Karpas-422 (cell line): ENCODE results near the gene PHLDA2. TPM values are rescaled to one million over a fixed set of nuclear protein-coding genes. Genes with fewer than 3 reads are reported as not detected.

Experiments used
- DNase-seq: peaks from one replicate; pipeline ENCODE4 v3.0.0-alpha.2; 2015
- H2AFZ ChIP-seq: fragments of 200-600 bp; sonication (generic); 2 replicates; pipeline ENCODE4 v1.6.1; 2014; ENCODE audit warnings: antibody characterized with exemption, low read length, mixed read lengths
- H3K27ac ChIP-seq: fragments of 200-600 bp; sonication (generic); 2 replicates; pipeline ENCODE4 v1.5.1; 2014; ENCODE audit warnings: mild to moderate bottlenecking, low read length, moderate library complexity
- H3K27me3 ChIP-seq: fragments of 200-600 bp; sonication (generic); 2 replicates; pipeline ENCODE4 v1.6.1; 2014; ENCODE audit warnings: low read length, mixed read lengths
- H3K36me3 ChIP-seq: fragments of 200-600 bp; sonication (generic); 2 replicates; pipeline ENCODE4 v1.6.1; 2014; ENCODE audit warnings: low read length, mixed read lengths; ENCODE audit not compliant: insufficient read depth
- H3K4me1 ChIP-seq: fragments of 200-600 bp; sonication (generic); 2 replicates; pipeline ENCODE4 v1.6.1; 2014; ENCODE audit warnings: mild to moderate bottlenecking, low read length, mixed read lengths
- H3K4me2 ChIP-seq: fragments of 200-600 bp; sonication (generic); 2 replicates; pipeline ENCODE4 v1.6.1; 2014; ENCODE audit warnings: low read length, low read depth, mild to moderate bottlenecking; ENCODE audit not compliant: poor library complexity, severe bottlenecking
- H3K4me3 ChIP-seq: fragments of 200-600 bp; sonication (generic); 2 replicates; pipeline ENCODE4 v1.5.1; 2014; ENCODE audit warnings: mild to moderate bottlenecking, antibody characterized with exemption, low read length, mixed read lengths
- H3K79me2 ChIP-seq: fragments of 200-600 bp; sonication (generic); 2 replicates; pipeline ENCODE4 v1.6.1; 2014; ENCODE audit warnings: mild to moderate bottlenecking, low read length, mixed read lengths
- H3K9ac ChIP-seq: fragments of 200-600 bp; sonication (generic); 2 replicates; pipeline ENCODE4 v1.6.0; 2014; ENCODE audit warnings: low read length
- H3K9me2 ChIP-seq: fragments of 200-600 bp; sonication (generic), shearing (Covaris generic); replicated peaks from 2 replicates; pipeline ENCODE4 v1.6.0; 2014; ENCODE audit warnings: mild to moderate bottlenecking, low read length, moderate library complexity; ENCODE audit not compliant: insufficient read depth
- H3K9me3 ChIP-seq: fragments of 300-700, 200-600 bp; sonication (generic); 2 replicates; pipeline ENCODE4 v1.6.1; 2014; ENCODE audit warnings: low read length, mixed read lengths
- H4K20me1 ChIP-seq: fragments of 200-600 bp; sonication (generic); 2 replicates; pipeline ENCODE4 v1.6.1; 2014; ENCODE audit warnings: mild to moderate bottlenecking, antibody characterized with exemption, low read length, low read depth; ENCODE audit not compliant: insufficient read depth
- total RNA-seq: library from RNA; depleted of rRNA; stranded (reverse); fragments of >200 nt; shearing (Covaris generic); gene quantifications from 2 replicates; pipeline ENCODE4 v1.2.3, GENCODE V29; 2014; ENCODE audit warnings: low replicate concordance

Gene PHLDA2
- total RNA-seq, 1 experiment from 2014 or later, result not detected

DNA sequence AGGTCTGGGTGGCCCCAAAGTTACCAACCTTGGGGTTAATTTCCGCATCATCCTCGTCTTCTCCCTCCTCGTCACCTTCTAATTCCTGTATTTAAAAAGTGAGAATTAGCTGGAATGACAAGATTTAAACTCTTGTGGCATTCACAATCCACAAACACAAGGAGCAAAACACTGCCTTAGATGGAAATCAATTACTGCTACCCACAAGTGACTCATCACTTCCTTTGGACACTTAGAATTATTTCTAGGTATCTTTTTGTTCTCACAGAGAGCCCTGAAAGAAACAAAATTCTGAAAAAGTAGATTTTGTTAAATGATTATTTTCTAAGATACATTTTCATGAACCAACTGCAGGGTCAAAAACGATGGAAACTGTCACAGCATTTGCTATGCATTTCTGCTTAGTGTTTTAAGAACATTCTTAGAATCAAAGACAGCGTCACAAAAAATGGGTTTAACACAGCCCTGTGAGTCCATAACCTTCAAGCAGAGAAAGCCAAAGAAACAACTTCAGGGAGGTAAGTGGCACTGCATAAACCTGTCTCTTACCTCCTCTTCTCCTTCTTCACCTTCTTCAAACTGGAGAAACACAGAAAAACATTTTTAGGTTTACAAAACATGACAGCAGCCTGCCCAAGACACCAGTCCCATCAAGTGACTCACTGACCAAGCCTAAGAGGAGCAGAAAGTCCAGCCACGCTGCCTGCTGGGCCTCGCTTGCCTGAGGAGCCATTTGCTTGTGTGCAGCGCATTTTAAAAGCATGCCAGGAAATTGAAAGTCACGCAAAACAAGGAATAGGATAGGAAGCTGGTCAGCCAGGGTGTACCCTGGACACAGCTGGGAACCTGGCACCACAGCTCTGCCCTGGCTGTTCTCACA, 22.3 kb upstream of the PHLDA2 start:
- H3K4me1 ChIP-seq, result no peaks in the 10 kb centered on the region
- no peaks in the 10 kb centered on the region for H4K20me1 ChIP-seq
- no peaks in the 10 kb centered on the region for H3K27me3 ChIP-seq
- H3K9me3 ChIP-seq, result no peaks in the 10 kb centered on the region
- no peak overlapping the region for H3K4me3 ChIP-seq
- H2AFZ ChIP-seq, result no peak overlapping the region
- H3K9me2 ChIP-seq, result no peaks in the 10 kb centered on the region
- H3K4me2 ChIP-seq, result no peak overlapping the region
- no peak overlapping the region for H3K27ac ChIP-seq
- H3K79me2 ChIP-seq, result peaks cover 8% of the 10 kb centered on the region; the same call in 1 of the 2 replicates
- DNase-seq, result no peak
- H3K9ac ChIP-seq, result no peak overlapping the region
- peaks cover 99% of the 10 kb centered on the region for H3K36me3 ChIP-seq

DNA sequence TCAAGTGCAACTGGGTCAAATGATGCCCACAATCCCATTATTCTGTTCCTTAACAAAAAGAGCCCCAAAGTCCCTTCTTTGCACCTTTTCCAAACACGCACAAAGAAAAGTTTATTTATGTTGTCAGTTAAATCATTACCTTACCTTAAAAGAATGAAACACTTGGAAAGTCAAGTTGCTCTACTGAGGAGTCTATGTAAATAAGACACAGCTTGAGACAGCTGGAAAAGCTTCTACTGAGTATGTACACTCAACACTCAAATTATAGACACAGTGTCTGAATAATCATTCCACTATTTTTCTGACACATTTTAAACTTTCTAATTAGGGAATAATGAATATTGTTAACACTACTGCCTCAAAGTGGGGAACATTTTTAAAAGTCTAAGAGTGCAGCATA, 21.6 kb upstream of the PHLDA2 start:
- H3K9ac ChIP-seq, result no peak overlapping the region
- peaks cover 8% of the 10 kb centered on the region; the same call in 1 of the 2 replicates for H3K79me2 ChIP-seq
- peaks cover 99% of the 10 kb centered on the region for H3K36me3 ChIP-seq
- H3K27me3 ChIP-seq, result no peaks in the 10 kb centered on the region
- H3K27ac ChIP-seq, result no peak overlapping the region
- no peaks in the 10 kb centered on the region for H3K4me1 ChIP-seq
- no peak overlapping the region for H3K4me3 ChIP-seq
- DNase-seq, result no peak
- H2AFZ ChIP-seq, result no peak overlapping the region
- H3K4me2 ChIP-seq, result no peak overlapping the region
- no peaks in the 10 kb centered on the region for H4K20me1 ChIP-seq
- H3K9me2 ChIP-seq, result no peaks in the 10 kb centered on the region
- H3K9me3 ChIP-seq, result no peaks in the 10 kb centered on the region

DNA sequence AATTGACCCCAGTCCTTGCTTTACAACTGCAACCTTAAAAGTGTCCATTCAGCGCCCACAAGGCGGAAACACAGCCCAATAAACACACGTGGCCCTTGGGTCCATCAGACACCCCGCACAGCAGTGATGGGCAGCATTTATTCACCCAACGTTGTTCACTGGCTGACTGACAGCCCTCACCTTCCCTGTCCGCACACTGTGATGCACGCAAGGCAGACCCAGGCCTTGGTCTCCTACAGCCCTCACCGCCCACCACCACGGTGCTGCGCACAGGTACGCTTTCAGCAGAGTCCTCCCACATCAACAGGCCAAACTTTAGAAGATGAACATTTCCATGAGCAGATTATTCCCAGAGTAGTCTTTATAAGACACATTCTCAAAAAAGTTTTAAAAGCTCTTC, 20.7 kb upstream of the PHLDA2 start:
- Histone ChIP-seq H3K9me2 (no peaks in the 10 kb centered on the region), H4K20me1 (no peaks in the 10 kb centered on the region), H3K4me2 (no peak overlapping the region), H3K4me3 (no peak overlapping the region), H3K36me3 (peaks cover 99% of the 10 kb centered on the region), H3K27ac (no peak overlapping the region), H3K4me1 (no peaks in the 10 kb centered on the region), H3K27me3 (no peaks in the 10 kb centered on the region), H3K9me3 (no peaks in the 10 kb centered on the region; the same call in 1 of the 2 replicates), H3K9ac (no peak overlapping the region), H2AFZ (no peak overlapping the region), H3K79me2 (peaks cover 8% of the 10 kb centered on the region; the same call in 1 of the 2 replicates)
- DNase-seq, result no peak

DNA sequence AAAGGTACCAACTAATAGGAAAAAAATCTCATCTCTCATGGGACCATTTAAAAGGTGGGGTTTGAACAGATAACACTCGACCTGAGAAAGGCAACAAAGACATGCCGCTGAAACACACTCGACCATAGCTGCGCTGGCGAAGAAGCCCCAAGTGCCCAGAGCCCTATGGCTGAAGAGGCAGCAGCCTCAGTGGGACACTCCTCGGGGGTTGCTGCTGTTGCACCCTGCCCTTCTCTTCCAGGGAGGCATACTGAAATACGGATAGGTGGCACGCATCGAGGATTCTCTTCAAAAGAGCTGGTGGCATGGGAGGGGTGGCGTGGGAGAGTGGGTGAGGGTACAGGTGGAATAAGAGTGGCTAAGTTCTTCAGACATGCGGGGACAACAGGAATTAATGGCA, 18.5 kb upstream of the PHLDA2 start:
- no peak overlapping the region for H3K4me3 ChIP-seq
- H3K4me1 ChIP-seq, result no peaks in the 10 kb centered on the region
- H3K9me3 ChIP-seq, result peaks cover 5% of the 10 kb centered on the region; the same call in 1 of the 2 replicates
- H3K27me3 ChIP-seq, result no peaks in the 10 kb centered on the region
- no peaks in the 10 kb centered on the region for H3K9me2 ChIP-seq
- DNase-seq, result no peak
- H3K4me2 ChIP-seq, result no peak overlapping the region
- peaks cover 98% of the 10 kb centered on the region for H3K36me3 ChIP-seq
- H3K9ac ChIP-seq, result no peak overlapping the region
- peaks cover 4% of the 10 kb centered on the region; the same call in 1 of the 2 replicates for H3K79me2 ChIP-seq
- no peak overlapping the region for H2AFZ ChIP-seq
- no peak overlapping the region for H3K27ac ChIP-seq
- no peaks in the 10 kb centered on the region for H4K20me1 ChIP-seq

DNA sequence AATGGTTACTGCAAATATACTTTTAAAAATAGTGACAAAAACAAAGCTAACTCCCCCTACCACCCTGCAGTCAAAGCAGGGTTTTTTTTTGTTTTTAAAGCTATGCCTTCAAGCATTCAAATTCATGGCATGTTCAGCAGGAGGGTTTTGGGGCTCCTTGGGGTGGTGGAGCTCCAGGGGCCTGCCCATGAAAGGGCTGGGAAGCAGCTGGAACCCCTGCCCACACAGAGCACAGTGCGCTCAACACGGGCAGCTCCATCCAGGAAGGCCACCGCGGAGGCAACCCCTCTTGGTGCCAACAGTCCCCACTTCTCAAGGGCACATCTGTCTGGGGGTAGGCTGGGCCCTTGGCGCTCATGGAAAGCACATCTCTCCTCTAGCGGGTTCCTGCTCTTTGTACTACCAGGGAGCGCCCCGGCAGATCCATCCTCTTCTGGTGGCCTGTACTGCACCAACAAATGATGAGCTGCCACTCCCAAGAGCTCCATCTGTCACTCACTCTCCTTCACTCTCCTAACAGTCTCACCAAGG, 16.6 kb upstream of the PHLDA2 start:
- Histone ChIP-seq H3K27ac (no peak overlapping the region), H3K4me2 (no peak overlapping the region), H3K4me3 (no peak overlapping the region), H3K36me3 (peaks cover 79% of the 10 kb centered on the region), H4K20me1 (no peaks in the 10 kb centered on the region), H3K9me2 (no peaks in the 10 kb centered on the region), H3K79me2 (peaks cover 4% of the 10 kb centered on the region; the same call in 1 of the 2 replicates), H3K9me3 (peaks cover 5% of the 10 kb centered on the region; the same call in 1 of the 2 replicates), H3K27me3 (no peaks in the 10 kb centered on the region), H3K9ac (no peak overlapping the region), H2AFZ (no peak overlapping the region), H3K4me1 (no peaks in the 10 kb centered on the region)
- no peak for DNase-seq

DNA sequence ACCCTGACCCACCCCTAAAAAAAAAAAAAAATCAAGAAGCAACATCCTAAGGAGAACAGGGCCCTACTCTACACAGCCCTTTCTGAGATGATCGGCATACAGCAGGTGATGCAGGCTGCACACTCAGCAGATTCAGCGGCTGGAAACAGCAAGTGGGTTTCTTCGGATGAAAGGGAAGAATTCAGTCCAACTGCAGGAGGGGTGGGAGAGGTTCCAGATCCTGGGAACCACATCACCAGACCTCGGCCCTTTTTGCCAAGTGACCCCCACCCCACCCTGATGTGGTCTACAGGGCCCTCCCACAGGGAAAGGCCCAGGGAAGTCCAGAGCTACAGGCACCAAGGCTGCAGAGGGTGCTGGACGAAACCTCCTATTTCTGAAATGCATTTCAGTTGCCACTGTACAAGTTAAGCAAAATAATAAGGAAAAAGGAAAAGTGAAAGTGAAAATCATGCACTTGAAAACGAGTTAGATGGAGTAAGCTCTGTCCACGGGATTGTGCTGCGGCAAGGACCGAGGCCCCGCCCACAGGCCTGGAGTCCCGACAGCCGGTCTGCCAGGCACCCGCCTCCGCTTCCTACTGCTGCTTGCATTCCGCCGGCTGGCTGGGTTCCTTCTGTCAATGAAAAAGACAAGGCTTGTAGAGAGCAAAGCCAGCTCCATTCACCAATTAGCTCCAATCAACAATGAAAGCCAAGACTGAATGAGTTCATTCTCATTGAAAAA, 16.0 kb upstream of the PHLDA2 start:
- Histone ChIP-seq H2AFZ (no peak overlapping the region), H3K36me3 (peaks cover 73% of the 10 kb centered on the region), H3K79me2 (peaks cover 4% of the 10 kb centered on the region; the same call in 1 of the 2 replicates), H3K27ac (no peak overlapping the region), H3K9ac (no peak overlapping the region), H3K27me3 (no peaks in the 10 kb centered on the region), H3K9me2 (no peaks in the 10 kb centered on the region), H4K20me1 (no peaks in the 10 kb centered on the region), H3K4me1 (no peaks in the 10 kb centered on the region), H3K4me3 (no peak overlapping the region), H3K9me3 (peaks cover 5% of the 10 kb centered on the region; the same call in 1 of the 2 replicates), H3K4me2 (no peak overlapping the region)
- no peak for DNase-seq

DNA sequence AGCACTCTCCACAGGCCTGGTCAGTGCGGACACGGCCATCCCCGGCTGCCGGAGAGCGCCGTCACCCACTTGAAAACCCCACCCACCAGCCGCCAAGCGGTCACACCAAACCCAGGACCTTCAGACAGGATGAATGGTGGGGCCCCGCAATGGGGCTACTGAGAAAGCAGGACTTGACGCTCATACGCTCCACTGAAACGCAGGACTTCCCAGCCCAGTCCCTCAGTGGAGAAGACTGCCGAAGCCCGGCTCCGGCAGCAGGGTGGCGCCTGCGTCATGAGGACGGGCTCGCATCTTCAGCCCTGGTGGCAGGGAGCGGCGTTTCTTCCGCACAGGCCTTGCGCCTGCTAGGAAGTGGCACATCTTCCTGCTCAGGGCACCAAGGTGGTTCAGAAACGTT, 15.3 kb upstream of the PHLDA2 start:
- no peak overlapping the region for H2AFZ ChIP-seq
- no peaks in the 10 kb centered on the region for H4K20me1 ChIP-seq
- peaks cover 68% of the 10 kb centered on the region for H3K36me3 ChIP-seq
- no peak for DNase-seq
- no peak overlapping the region for H3K27ac ChIP-seq
- H3K79me2 ChIP-seq, result peaks cover 4% of the 10 kb centered on the region; the same call in 1 of the 2 replicates
- H3K4me1 ChIP-seq, result no peaks in the 10 kb centered on the region
- peaks cover 9% of the 10 kb centered on the region for H3K9me3 ChIP-seq
- H3K9ac ChIP-seq, result no peak overlapping the region
- no peak overlapping the region for H3K4me2 ChIP-seq
- H3K27me3 ChIP-seq, result no peaks in the 10 kb centered on the region
- no peaks in the 10 kb centered on the region for H3K9me2 ChIP-seq
- no peak overlapping the region for H3K4me3 ChIP-seq

DNA sequence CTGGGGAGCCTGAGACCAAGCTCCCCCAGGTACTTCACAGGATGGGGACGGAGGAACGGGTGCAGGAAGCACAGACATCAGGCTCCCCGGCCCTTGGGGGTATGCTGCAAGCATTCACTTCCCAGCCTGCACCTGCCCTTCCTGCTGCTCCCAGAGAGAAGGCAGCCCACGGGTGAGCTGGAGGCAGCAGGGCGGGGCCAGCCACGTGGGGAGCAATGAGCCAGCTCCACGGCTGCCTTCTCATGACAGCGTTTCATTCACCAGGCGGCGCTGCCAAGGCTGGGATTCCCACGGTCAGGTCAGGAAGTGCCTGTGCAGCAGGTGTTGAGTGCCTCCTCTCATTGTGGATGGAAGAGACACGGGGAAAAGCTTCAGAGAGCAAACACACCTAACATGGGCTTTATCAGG, 14.5 kb upstream of the PHLDA2 start:
- no peaks in the 10 kb centered on the region for H3K4me1 ChIP-seq
- H4K20me1 ChIP-seq, result no peaks in the 10 kb centered on the region
- H3K79me2 ChIP-seq, result peaks cover 1% of the 10 kb centered on the region; the same call in 1 of the 2 replicates
- peaks cover 61% of the 10 kb centered on the region for H3K36me3 ChIP-seq
- no peak for DNase-seq
- no peak overlapping the region for H3K27ac ChIP-seq
- H3K27me3 ChIP-seq, result no peaks in the 10 kb centered on the region
- H3K9ac ChIP-seq, result no peak overlapping the region
- no peak overlapping the region for H3K4me2 ChIP-seq
- no peaks in the 10 kb centered on the region for H3K9me2 ChIP-seq
- H3K9me3 ChIP-seq, result peaks cover 18% of the 10 kb centered on the region
- no peak overlapping the region for H3K4me3 ChIP-seq
- H2AFZ ChIP-seq, result no peak overlapping the region
